ENCODE measurements around the gene PCBP2.

GRCh38 chr12:53467880-53468279 is 16.0 kb downstream of the PCBP2 start:
- TF ChIP-seq GATA2 (IDR thresholded peaks at IDR 0.05; ENCODE audit: low read depth, low read length) (no peak), GATA3 (IDR thresholded peaks at IDR 0.05; ENCODE audit: low read depth, low read length) (no peak)
